ENCODE measurements around the gene AQP10.
"Not testable (repeated sequence)": the region's sequence is repeated elsewhere in the genome, so short reads cannot be mapped to it uniquely, and the experiment has no call there.

Gene AQP10

GRCh38 chr1:154295408-154296235, 25.3 kb upstream of the AQP10 start:
- H3K9me3 ChIP-seq (ENCODE audit: low read depth, low read length): peaks cover 3% of the 10 kb centered on the region; the same call in 1 of the 2 replicates
- H3K36me3 ChIP-seq (ENCODE audit: insufficient read depth, low read length): no peaks in the 10 kb centered on the region
- TF ChIP-seq EZH2 (IDR thresholded peaks at IDR 0.05): no peak
- H3K4me3 ChIP-seq: no peak overlapping the region
- H3K27ac ChIP-seq: no peak overlapping the region
- no peak overlapping the region for H3K9ac ChIP-seq (ENCODE audit: insufficient read length)
- no peak for DNase-seq (ENCODE audit: low read depth, low spot score)

GRCh38 chr1:154301582-154301981, 19.3 kb upstream of the AQP10 start:
- DNase-seq (ENCODE audit: low read depth, low spot score): no peak
- Histone ChIP-seq H3K9ac (ENCODE audit: insufficient read length) (no peak overlapping the region), H3K27ac (no peak overlapping the region), H3K9me3 (ENCODE audit: low read depth, low read length) (no peaks in the 10 kb centered on the region), H3K4me3 (no peak overlapping the region), H3K36me3 (ENCODE audit: insufficient read depth, low read length) (no peaks in the 10 kb centered on the region)
- TF ChIP-seq EZH2 (IDR thresholded peaks at IDR 0.05): no peak
- no peak for TF ChIP-seq POLR2AphosphoS5 (IDR thresholded peaks at IDR 0.05; ENCODE audit: borderline replicate concordance, low read depth, low read length)
- no peak for TF ChIP-seq FOXP2 (optimal IDR thresholded peaks at IDR 0.05; ENCODE audit: control extremely low read depth, extremely low read length, insufficient read depth)

GRCh38 chr1:154304664-154305337, 16.1 kb upstream of the AQP10 start:
- H3K9ac ChIP-seq (ENCODE audit: insufficient read length): no peak overlapping the region
- TF ChIP-seq FOXP2 (optimal IDR thresholded peaks at IDR 0.05; ENCODE audit: control extremely low read depth, extremely low read length, insufficient read depth) (no peak), POLR2AphosphoS5 (IDR thresholded peaks at IDR 0.05; ENCODE audit: borderline replicate concordance, low read depth, low read length) (no peak), EZH2 (IDR thresholded peaks at IDR 0.05) (no peak)
- no peaks in the 10 kb centered on the region for H3K36me3 ChIP-seq (ENCODE audit: insufficient read depth, low read length)
- no peak overlapping the region for H3K27ac ChIP-seq
- no peak for DNase-seq (ENCODE audit: low read depth, low spot score)
- H3K9me3 ChIP-seq (ENCODE audit: low read depth, low read length): no peaks in the 10 kb centered on the region
- H3K4me3 ChIP-seq: no peak overlapping the region

- H3K36me3 ChIP-seq (ENCODE audit: insufficient read depth, low read length): no peaks in the 10 kb centered on the region
- H3K9me3 ChIP-seq (ENCODE audit: low read depth, low read length): no peaks in the 10 kb centered on the region
- no peak overlapping the region for H3K9ac ChIP-seq (ENCODE audit: insufficient read length)
- no peak overlapping the region for H3K27ac ChIP-seq
- DNase-seq (ENCODE audit: low read depth, low spot score): no peak
- no peak overlapping the region for H3K4me3 ChIP-seq
- TF ChIP-seq POLR2AphosphoS5 (IDR thresholded peaks at IDR 0.05; ENCODE audit: borderline replicate concordance, low read depth, low read length): no peak
- no peak for TF ChIP-seq EZH2 (IDR thresholded peaks at IDR 0.05)
- TF ChIP-seq FOXP2 (optimal IDR thresholded peaks at IDR 0.05; ENCODE audit: control extremely low read depth, extremely low read length, insufficient read depth): no peak
These were observed 14.7 kb upstream of the AQP10 start for GRCh38 chr1:154306151-154306550.

- DNase-seq (ENCODE audit: low read depth, low spot score); H3K27ac ChIP-seq; H3K9ac ChIP-seq (ENCODE audit: insufficient read length); H3K36me3 ChIP-seq (ENCODE audit: insufficient read depth, low read length); H3K9me3 ChIP-seq (ENCODE audit: low read depth, low read length); H3K4me3 ChIP-seq: not testable (repeated sequence)
These were observed 13.1 kb upstream of the AQP10 start for GRCh38 chr1:154307670-154308270.

GRCh38 chr1:154309136-154309535, 11.8 kb upstream of the AQP10 start:
- not testable (repeated sequence) for DNase-seq (ENCODE audit: low read depth, low spot score); H3K9ac ChIP-seq (ENCODE audit: insufficient read length)

GRCh38 chr1:154312229-154313065, 8.4 kb upstream of the AQP10 start:
- DNase-seq (ENCODE audit: low read depth, low spot score); H3K4me3 ChIP-seq; H3K9ac ChIP-seq (ENCODE audit: insufficient read length); H3K27ac ChIP-seq; H3K9me3 ChIP-seq (ENCODE audit: low read depth, low read length); H3K36me3 ChIP-seq (ENCODE audit: insufficient read depth, low read length): not testable (repeated sequence)

More at GRCh38 chr1:154309136-154309535, 11.8 kb upstream of the AQP10 start:
- not testable (repeated sequence) for H3K27ac ChIP-seq; H3K4me3 ChIP-seq; H3K9me3 ChIP-seq (ENCODE audit: low read depth, low read length); H3K36me3 ChIP-seq (ENCODE audit: insufficient read depth, low read length)

- Histone ChIP-seq H3K9me3 (ENCODE audit: low read depth, low read length) (no peaks in the 10 kb centered on the region; the same call in 1 of the 2 replicates), H3K36me3 (ENCODE audit: insufficient read depth, low read length) (no peaks in the 10 kb centered on the region), H3K27ac (no peak overlapping the region), H3K9ac (ENCODE audit: insufficient read length) (no peak overlapping the region), H3K4me3 (no peak overlapping the region)
- no peak for DNase-seq (ENCODE audit: low read depth, low spot score)
- TF ChIP-seq FOXP2 (optimal IDR thresholded peaks at IDR 0.05; ENCODE audit: control extremely low read depth, extremely low read length, insufficient read depth): no peak
- TF ChIP-seq EZH2 (IDR thresholded peaks at IDR 0.05): no peak
- TF ChIP-seq POLR2AphosphoS5 (IDR thresholded peaks at IDR 0.05; ENCODE audit: borderline replicate concordance, low read depth, low read length): no peak
These were observed 7.9 kb upstream of the AQP10 start for GRCh38 chr1:154313066-154313356.

GRCh38 chr1:154314226-154314625, 6.7 kb upstream of the AQP10 start:
- H3K27ac ChIP-seq; H3K9me3 ChIP-seq (ENCODE audit: low read depth, low read length); DNase-seq (ENCODE audit: low read depth, low spot score); H3K4me3 ChIP-seq; H3K36me3 ChIP-seq (ENCODE audit: insufficient read depth, low read length); H3K9ac ChIP-seq (ENCODE audit: insufficient read length): not testable (repeated sequence)

Measured in SK-N-MC (cell line).